ENCODE measurements around the gene BOLA3. TPM values are rescaled to one million over a fixed set of nuclear protein-coding genes. Genes with fewer than 3 reads are reported as not detected.
"Not testable (repeated sequence)": the region's sequence is repeated elsewhere in the genome, so short reads cannot be mapped to it uniquely, and the experiment has no call there.

BOLA3 gene
- total RNA-seq, 1 experiment from 2014 or later: 112 TPM

DNA sequence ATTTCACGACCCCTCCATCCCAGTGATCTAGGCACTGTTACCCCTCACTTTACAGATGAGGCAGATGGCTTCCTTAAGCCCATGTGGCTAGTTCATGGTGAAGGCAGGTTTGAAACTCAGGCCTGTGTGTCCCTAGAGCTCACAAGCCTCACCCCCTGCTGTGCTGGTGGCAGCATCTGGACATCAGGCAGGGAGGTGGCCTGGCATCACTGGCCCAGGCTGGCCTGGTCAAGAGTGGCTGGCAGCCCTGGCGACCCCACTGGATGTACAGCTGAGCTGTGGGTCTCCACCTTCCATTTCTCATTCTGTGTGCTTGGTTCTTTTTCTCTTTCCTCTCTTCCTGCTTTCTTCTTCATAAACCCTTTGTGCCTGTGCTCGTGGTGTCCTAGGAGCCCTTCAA, 56.3 kb downstream of the BOLA3 start:
- in situ Hi-C loops (cut with HindIII; ENCODE audit: low pct_unique_long_range_greater_than_20kb, low sequenced_read_pairs): no loop called here
- no peak for DNase-seq (ENCODE audit: low read depth)

- in situ Hi-C loops (cut with HindIII; ENCODE audit: low pct_unique_long_range_greater_than_20kb, low sequenced_read_pairs): no loop called here
These were observed 57.6 kb downstream of the BOLA3 start for GRCh38 chr2:74089816-74090745.

GRCh38 chr2:74088676-74089075, 59.0 kb downstream of the BOLA3 start:
- DNase-seq (ENCODE audit: low read depth); in situ Hi-C loops (cut with HindIII; ENCODE audit: low pct_unique_long_range_greater_than_20kb, low sequenced_read_pairs): not testable (repeated sequence)

More at GRCh38 chr2:74089816-74090745, 57.6 kb downstream of the BOLA3 start:
- DNase-seq (ENCODE audit: low read depth): no peak

GRCh38 chr2:74087696-74088095, 60.0 kb downstream of the BOLA3 start:
- no peak for DNase-seq (ENCODE audit: low read depth)
- in situ Hi-C loops (cut with HindIII; ENCODE audit: low pct_unique_long_range_greater_than_20kb, low sequenced_read_pairs): no loop called here

DNA sequence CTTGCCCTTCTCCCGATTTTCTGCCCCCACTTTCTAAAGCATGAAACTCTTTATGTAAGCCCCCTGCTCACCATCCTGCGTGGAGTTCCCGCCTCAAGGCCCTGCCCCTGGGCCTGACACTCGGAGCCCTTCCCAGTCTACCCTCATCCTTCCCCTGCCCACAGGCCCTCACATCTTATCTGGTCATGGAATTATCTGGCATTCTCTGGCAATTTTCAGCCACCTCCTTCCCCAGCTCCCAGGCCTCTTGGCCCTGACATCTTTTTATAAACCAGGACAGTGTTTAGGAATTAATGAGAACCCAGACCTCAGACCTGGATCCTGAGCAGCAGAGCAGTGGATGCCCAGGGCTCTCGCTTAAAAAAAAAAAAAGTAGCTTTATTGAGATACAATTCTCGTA, 61.7 kb downstream of the BOLA3 start:
- DNase-seq (ENCODE audit: low read depth): no peak
- in situ Hi-C loops (cut with HindIII; ENCODE audit: low pct_unique_long_range_greater_than_20kb, low sequenced_read_pairs): no loop called here

Other genes with a start within 250 kb of the BOLA3 start
- 54.4 and 75.0 TPM in 2 replicates for gene DGUOK, start 221.0 kb downstream of the BOLA3 start, total RNA-seq (2014; rRNA removed; shearing (Covaris generic); ENCODE audit: low replicate concordance)
- gene TET3, start 163.0 kb downstream of the BOLA3 start, total RNA-seq (2014; rRNA removed; shearing (Covaris generic); ENCODE audit: low replicate concordance): 2.5 and 3.6 TPM in 2 replicates
- 119 and 173 TPM in 2 replicates for gene MOB1A, start 31.0 kb upstream of the BOLA3 start, total RNA-seq (2014; rRNA removed; shearing (Covaris generic); ENCODE audit: low replicate concordance)
- 197 and 274 TPM in 2 replicates for gene MTHFD2, start 50.7 kb upstream of the BOLA3 start, total RNA-seq (2014; rRNA removed; shearing (Covaris generic); ENCODE audit: low replicate concordance)
- 0.84 and 7.1 TPM in 2 replicates for gene SLC4A5, start 195.5 kb upstream of the BOLA3 start, total RNA-seq (2014; rRNA removed; shearing (Covaris generic); ENCODE audit: low replicate concordance)
- 117 TPM in 2 replicates for gene DCTN1, start 232.4 kb upstream of the BOLA3 start, total RNA-seq (2014; rRNA removed; shearing (Covaris generic); ENCODE audit: low replicate concordance)

Measured in Caki2 (cell line).